HCT116 (cell line): Measurements from ENCODE around the gene KIR3DL2. TPM values are rescaled to one million over a fixed set of nuclear protein-coding genes. Genes with fewer than 3 reads are reported as not detected.

Source experiments
- ATAC-seq: fragments of 200-7000 bp; cut with Tn5 transposase; 2 replicates; pipeline ENCODE4 v1.9.1; 2020; ENCODE audit warnings: mild to moderate bottlenecking, moderate library complexity
- BruUV-seq: library from RNA; stranded (reverse); fragments of 400-500 nt; replicated peaks from 2 replicates; lab custom pipeline; 2021; lab: Mats Ljungman, UMichigan
- CTCF ChIA-PET: fragments of 300-600 bp; sonication (Branson Sonifier 250); formaldehyde crosslinking; loops from one replicate; lab custom pipeline; 2021; ENCODE audit warnings: antibody characterized with exemption; lab: Charles Lee
- POLR2A ChIA-PET: fragments of 300-600, 350-600 bp; sonication (Branson Sonifier 250); formaldehyde crosslinking; loops from one replicate; lab custom pipeline; 2021; ENCODE audit warnings: antibody characterized with exemption; lab: Charles Lee
- RAD21 ChIA-PET, 2 experiments: fragments of 300-600 bp; sonication (Branson Sonifier 250); formaldehyde crosslinking; loops; one replicate each; lab custom pipeline; 2023; ENCODE audit warnings: low total read pairs in 2 of 2; ENCODE audit not compliant: uncharacterized antibody in 2 of 2, unreplicated experiment in 2 of 2, low non-redundant PET in 1 of 2; lab: Charles Lee
- DNase-seq: peaks from one replicate; pipeline ENCODE4 v3.0.0-alpha.2; 2010; ENCODE audit warnings: low read depth, low spot score
- H2AFZ ChIP-seq: fragments of 200-600 bp; shearing (Covaris generic), sonication (generic); 2 replicates; pipeline ENCODE4 v1.6.1; 2017; ENCODE audit warnings: low read depth, mixed run types, mixed read lengths, antibody characterized with exemption, low read length; ENCODE audit not compliant: poor library complexity, severe bottlenecking
- H3K27ac ChIP-seq: 2 replicates; pipeline ENCODE4 v1.5.1; 2012; ENCODE audit warnings: low read depth, low read length
- H3K27me3 ChIP-seq: fragments of 200-600 bp; sonication (generic); 2 replicates; pipeline ENCODE4 v1.6.1; 2016; ENCODE audit warnings: mixed run types, low read length, mixed read lengths; ENCODE audit not compliant: insufficient read depth
- H3K36me3 ChIP-seq, 2 experiments: fragments of 200-500 bp in 1 of 2; fragments of 200-600 bp in 1 of 2; sonication (Bioruptor generic) in 1 of 2; sonication (generic) in 1 of 2; 2 replicates each; pipeline versions ENCODE4 v1.5.1 to v1.6.1; 2014 to 2016; ENCODE audit warnings: low read length in 2 of 2, inconsistent platforms in 1 of 2, mixed read lengths in 1 of 2, mixed run types in 1 of 2; ENCODE audit not compliant: insufficient read depth in 2 of 2, control insufficient read depth in 1 of 2
- H3K4me1 ChIP-seq, 2 experiments: fragments of 200-600 bp in 1 of 2; sonication (generic) in 1 of 2; 2 replicates each; pipeline versions ENCODE4 v1.5.1 to v1.6.1; 2012 to 2017; ENCODE audit warnings: low read length in 2 of 2, inconsistent platforms in 1 of 2, mild to moderate bottlenecking in 1 of 2, mixed read lengths in 1 of 2, mixed run types in 1 of 2, moderate library complexity in 1 of 2; ENCODE audit not compliant: insufficient read depth in 2 of 2, control insufficient read depth in 1 of 2
- H3K4me2 ChIP-seq: fragments of 200-600 bp; sonication (generic); 2 replicates; pipeline ENCODE4 v1.6.1; 2017; ENCODE audit warnings: mixed run types, low read length, mixed read lengths
- H3K4me3 ChIP-seq, 2 experiments: fragments of 200-600 bp in 1 of 2; sonication (generic) in 1 of 2; replicated peaks in 1 of 2; 2 replicates each; pipeline ENCODE4 v1.5.1; 2011 to 2016; ENCODE audit warnings: low read length in 2 of 2, control low read depth in 1 of 2, low read depth in 1 of 2, mild to moderate bottlenecking in 1 of 2, mixed read lengths in 1 of 2, mixed run types in 1 of 2
- H3K79me2 ChIP-seq: fragments of 200-600 bp; sonication (generic); 2 replicates; pipeline ENCODE4 v1.6.1; 2017; ENCODE audit warnings: mild to moderate bottlenecking, mixed run types, low read length, moderate library complexity, mixed read lengths; ENCODE audit not compliant: insufficient read depth
- H3K9ac ChIP-seq: fragments of 200-600 bp; sonication (generic); 2 replicates; pipeline ENCODE4 v1.6.1; 2016; ENCODE audit warnings: low read length, mixed read lengths
- H3K9me2 ChIP-seq: fragments of 200-600 bp; sonication (generic), shearing (Covaris generic); 2 replicates; pipeline ENCODE4 v1.6.1; 2017; ENCODE audit warnings: mixed run types, mild to moderate bottlenecking, moderate library complexity; ENCODE audit not compliant: insufficient read depth
- H3K9me3 ChIP-seq, 2 experiments: fragments of 200-500 bp in 1 of 2; fragments of 200-600 bp in 1 of 2; sonication (Bioruptor generic) in 1 of 2; sonication (generic) in 1 of 2; 2 replicates each; pipeline ENCODE4 v1.6.1; 2014 to 2017; ENCODE audit warnings: low read length in 2 of 2, mixed read lengths in 2 of 2, inconsistent platforms in 1 of 2, low read depth in 1 of 2, mild to moderate bottlenecking in 1 of 2, mixed run types in 1 of 2, moderate library complexity in 1 of 2; ENCODE audit not compliant: control insufficient read depth in 1 of 2, insufficient read depth in 1 of 2
- H4K20me1 ChIP-seq: fragments of 200-600 bp; sonication (generic), shearing (Covaris generic); 2 replicates; pipeline ENCODE4 v1.6.1; 2017; ENCODE audit warnings: mixed run types, mild to moderate bottlenecking, moderate library complexity; ENCODE audit not compliant: insufficient read depth
- ATF3 ChIP-seq: IDR thresholded peaks from 2 replicates; pipeline ENCODE4 v1.6.1; 2012
- CBX3 ChIP-seq: IDR thresholded peaks from 2 replicates; pipeline ENCODE4 v1.6.1; 2012; ENCODE audit warnings: low read depth
- CEBPB ChIP-seq: IDR thresholded peaks from 2 replicates; pipeline ENCODE4 v1.6.1; 2012; ENCODE audit warnings: low read depth
- EGR1 ChIP-seq: IDR thresholded peaks from 2 replicates; pipeline ENCODE4 v1.6.1; 2012; ENCODE audit warnings: low read depth
- EZH2 ChIP-seq: fragments of 200-600 bp; sonication (generic); IDR thresholded peaks from 2 replicates; pipeline ENCODE4 v1.6.1; 2017; ENCODE audit warnings: antibody characterized with exemption, mixed run types
- FOSL1 ChIP-seq: IDR thresholded peaks from 2 replicates; pipeline ENCODE4 v1.6.1; 2012; ENCODE audit warnings: low read depth
- JUND ChIP-seq: IDR thresholded peaks from 2 replicates; pipeline ENCODE4 v1.6.1; 2012
- POLR2A ChIP-seq: IDR thresholded peaks from 2 replicates; pipeline ENCODE4 v1.7.0; 2011; ENCODE audit warnings: borderline replicate concordance; ENCODE audit not compliant: insufficient read depth, insufficient read length; ENCODE audit errors: extremely low read depth
- RAD21 ChIP-seq: IDR thresholded peaks from 2 replicates; pipeline ENCODE4 v1.6.1; 2012; ENCODE audit warnings: low read depth, mild to moderate bottlenecking
- SIN3A ChIP-seq: IDR thresholded peaks from 2 replicates; pipeline ENCODE4 v1.6.1; 2012; ENCODE audit warnings: low read depth
- SP1 ChIP-seq: IDR thresholded peaks from 2 replicates; pipeline ENCODE4 v1.6.1; 2012; ENCODE audit warnings: low read depth
- SRF ChIP-seq: IDR thresholded peaks from 2 replicates; pipeline ENCODE4 v1.6.1; 2012; ENCODE audit warnings: low read depth
- ZBTB33 ChIP-seq: IDR thresholded peaks from 2 replicates; pipeline ENCODE4 v1.6.1; 2011; ENCODE audit warnings: mild to moderate bottlenecking, low read length, moderate library complexity; ENCODE audit not compliant: insufficient replicate concordance; ENCODE audit errors: extremely low read depth
- ZNF274 ChIP-seq: fragments of 200-500 bp; sonication (Bioruptor generic); IDR thresholded peaks from 2 replicates; pipeline ENCODE4 v1.6.1; 2014; ENCODE audit warnings: mild to moderate bottlenecking, low read depth, low read length, inconsistent platforms
- intact Hi-C: fragments of 100-400 bp; cut with micrococcal nuclease; formaldehyde crosslinking; loops from 2 replicates; pipeline ENCODE4 v1.10.0; 2022
- total RNA-seq: library from RNA; stranded (reverse); gene quantifications from one replicate; pipeline ENCODE4 v1.2.1, GENCODE V29; 2021; ENCODE audit not compliant: unreplicated experiment
- TF ChIP-seq, protein P1 (sequence below): IDR thresholded peaks from 2 replicates; pipeline ENCODE4 v1.6.1; 2012; ENCODE audit warnings: low read depth

KIR3DL2 gene
- total RNA-seq, 1 experiment from 2014 or later: not detected

DNA sequence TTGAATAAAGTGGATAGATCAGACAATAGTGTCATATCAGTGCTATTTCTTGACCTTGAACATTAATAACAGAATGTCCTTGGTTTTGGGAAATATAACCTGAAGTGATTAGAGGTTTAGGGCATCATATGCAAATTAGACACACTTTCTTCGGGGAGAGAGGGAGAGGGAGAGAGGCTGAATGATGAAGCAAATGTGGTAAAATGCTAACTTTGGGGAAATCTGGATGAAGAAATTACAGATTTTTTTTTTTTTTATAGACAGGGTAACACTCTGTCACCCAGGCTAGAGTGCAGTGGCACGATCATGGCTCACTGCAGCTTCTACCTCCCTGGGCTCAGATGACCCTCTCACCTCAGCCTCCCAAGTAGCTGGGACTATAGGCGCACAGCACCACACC is 51.8 kb downstream of the KIR3DL2 start:
- CTCF ChIA-PET: interaction anchor here (0.8 kb wide), 1 partner anchor 423 kb away, joined by 3 read pairs; no protein-coding TSS in a partner anchor
- no peak overlapping the region for H3K9ac ChIP-seq
- no peaks in the 10 kb centered on the region for H4K20me1 ChIP-seq
- RAD21 ChIA-PET: no interaction called here
- TF ChIP-seq SRF (no peak), RAD21 (no peak), EGR1 (no peak), ZBTB33 (no peak), ZNF274 (no peak), EZH2 (no peak), CEBPB (no peak), SP1 (no peak), JUND (no peak), ATF3 (no peak), SIN3A (no peak), FOSL1 (no peak), CBX3 (no peak), POLR2A (no peak)
- TF ChIP-seq, protein P1, sequence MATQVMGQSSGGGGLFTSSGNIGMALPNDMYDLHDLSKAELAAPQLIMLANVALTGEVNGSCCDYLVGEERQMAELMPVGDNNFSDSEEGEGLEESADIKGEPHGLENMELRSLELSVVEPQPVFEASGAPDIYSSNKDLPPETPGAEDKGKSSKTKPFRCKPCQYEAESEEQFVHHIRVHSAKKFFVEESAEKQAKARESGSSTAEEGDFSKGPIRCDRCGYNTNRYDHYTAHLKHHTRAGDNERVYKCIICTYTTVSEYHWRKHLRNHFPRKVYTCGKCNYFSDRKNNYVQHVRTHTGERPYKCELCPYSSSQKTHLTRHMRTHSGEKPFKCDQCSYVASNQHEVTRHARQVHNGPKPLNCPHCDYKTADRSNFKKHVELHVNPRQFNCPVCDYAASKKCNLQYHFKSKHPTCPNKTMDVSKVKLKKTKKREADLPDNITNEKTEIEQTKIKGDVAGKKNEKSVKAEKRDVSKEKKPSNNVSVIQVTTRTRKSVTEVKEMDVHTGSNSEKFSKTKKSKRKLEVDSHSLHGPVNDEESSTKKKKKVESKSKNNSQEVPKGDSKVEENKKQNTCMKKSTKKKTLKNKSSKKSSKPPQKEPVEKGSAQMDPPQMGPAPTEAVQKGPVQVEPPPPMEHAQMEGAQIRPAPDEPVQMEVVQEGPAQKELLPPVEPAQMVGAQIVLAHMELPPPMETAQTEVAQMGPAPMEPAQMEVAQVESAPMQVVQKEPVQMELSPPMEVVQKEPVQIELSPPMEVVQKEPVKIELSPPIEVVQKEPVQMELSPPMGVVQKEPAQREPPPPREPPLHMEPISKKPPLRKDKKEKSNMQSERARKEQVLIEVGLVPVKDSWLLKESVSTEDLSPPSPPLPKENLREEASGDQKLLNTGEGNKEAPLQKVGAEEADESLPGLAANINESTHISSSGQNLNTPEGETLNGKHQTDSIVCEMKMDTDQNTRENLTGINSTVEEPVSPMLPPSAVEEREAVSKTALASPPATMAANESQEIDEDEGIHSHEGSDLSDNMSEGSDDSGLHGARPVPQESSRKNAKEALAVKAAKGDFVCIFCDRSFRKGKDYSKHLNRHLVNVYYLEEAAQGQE: no peak
- TF ChIP-seq, all 23 proteins: peak for 0
- POLR2A ChIA-PET: no interaction called here
- H3K79me2 ChIP-seq: no peaks in the 10 kb centered on the region
- ATAC-seq (no peak), DNase-seq (no peak)
- H3K27ac ChIP-seq: no peak overlapping the region
- no peak overlapping the region for H3K4me2 ChIP-seq
- no peak overlapping the region for H3K4me3 ChIP-seq
- no peaks in the 10 kb centered on the region for H3K36me3 ChIP-seq
- no peaks in the 10 kb centered on the region for H3K4me1 ChIP-seq
- no peaks in the 10 kb centered on the region for H3K9me3 ChIP-seq
- no peak overlapping the region for H2AFZ ChIP-seq
- no TSS peak for BruUV-seq
- H3K9me2 ChIP-seq: no peaks in the 10 kb centered on the region
- H3K27me3 ChIP-seq: no peaks in the 10 kb centered on the region
- intact Hi-C loops: no loop called here
